HG03342 (cell line): ENCODE results near the gene KRTAP4-16.
"Not testable (repeated sequence)": the region's sequence is repeated elsewhere in the genome, so short reads cannot be mapped to it uniquely, and the experiment has no call there.

Experiments
- ATAC-seq: cut with Tn5 transposase; IDR thresholded peaks from one replicate; pipeline ENCODE4 v1.9.1; 2021; ENCODE audit warnings: mild to moderate bottlenecking, moderate library complexity; ENCODE audit not compliant: unreplicated experiment

KRTAP4-16 gene

GRCh38 chr17:41101586-41102259 lies at the start of gene KRTAP4-16:
TSS of gene KRTAP4-16 (minus strand) at chr17:41102209. CDS start at chr17:41102209, 0 bp downstream.
- ATAC-seq = no peak

- no peak for ATAC-seq
These were observed 49.5 kb upstream of the KRTAP4-16 start for GRCh38 chr17:41151525-41151924.

DNA sequence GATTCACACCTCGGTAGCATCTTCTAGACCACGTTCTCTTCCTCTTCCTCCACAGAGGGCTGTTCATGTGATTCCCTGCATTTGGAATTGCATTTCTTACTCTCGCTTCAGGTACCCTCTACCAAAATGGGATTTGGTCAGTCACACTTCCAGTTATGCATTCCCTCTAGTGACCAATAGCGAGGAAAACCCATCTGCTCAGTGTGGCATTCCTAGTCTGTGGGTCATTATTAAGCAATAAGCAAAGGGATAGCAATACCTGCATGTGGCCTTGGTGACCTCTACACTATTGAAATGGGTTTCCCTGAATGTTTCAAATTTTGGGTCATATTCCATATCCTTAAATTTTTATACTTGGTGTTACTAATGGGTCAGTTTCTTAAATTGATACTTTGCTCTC lies 48.0 kb upstream of the KRTAP4-16 start:
- no peak for ATAC-seq

GRCh38 chr17:41149652-41149985 lies 47.6 kb upstream of the KRTAP4-16 start, which contains the start of gene KRTAP4-5:
TSS of gene KRTAP4-5 (minus strand) at chr17:41149825. CDS start at chr17:41149767, 58 bp downstream.
- no peak for ATAC-seq

DNA sequence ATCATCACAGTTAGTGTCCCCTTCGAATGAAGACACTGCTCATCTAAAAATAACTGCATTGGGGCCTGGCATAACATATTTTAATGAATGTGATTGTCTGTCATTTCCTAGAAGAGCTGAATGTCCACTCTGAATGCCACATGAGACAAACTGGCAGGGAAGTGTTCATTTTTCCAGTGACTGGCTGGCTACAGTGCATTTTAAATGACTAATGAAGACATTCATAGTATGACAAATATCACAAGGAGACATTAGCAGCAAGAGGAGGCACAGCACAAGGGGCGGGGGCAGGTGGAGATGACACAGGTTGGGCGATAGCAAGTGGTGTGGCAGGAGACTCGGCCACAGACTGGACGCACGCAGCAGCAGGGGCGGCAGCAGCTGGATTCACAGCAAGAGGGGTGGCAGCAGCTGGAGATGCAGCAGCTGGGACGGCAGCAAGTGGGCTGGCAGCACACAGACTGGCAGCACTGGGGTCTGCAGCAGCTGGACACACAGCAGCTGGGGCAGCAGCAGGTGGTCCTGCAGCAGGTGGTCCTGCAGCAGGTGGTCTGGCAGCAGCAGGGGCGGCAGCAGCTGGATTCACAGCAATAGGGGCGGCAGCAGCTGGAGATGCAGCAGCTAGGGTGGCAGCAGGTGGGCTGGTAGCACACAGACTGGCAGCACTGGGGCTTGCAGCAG lies 47.1 kb upstream of the KRTAP4-16 start:
- ATAC-seq = not testable (repeated sequence)

GRCh38 chr17:41147531-41148204 lies 45.7 kb upstream of the KRTAP4-16 start:
- ATAC-seq = no peak

GRCh38 chr17:41145261-41145660 lies 43.3 kb upstream of the KRTAP4-16 start:
- ATAC-seq = no peak

GRCh38 chr17:41144846-41145245 lies 42.8 kb upstream of the KRTAP4-16 start:
- no peak for ATAC-seq

DNA sequence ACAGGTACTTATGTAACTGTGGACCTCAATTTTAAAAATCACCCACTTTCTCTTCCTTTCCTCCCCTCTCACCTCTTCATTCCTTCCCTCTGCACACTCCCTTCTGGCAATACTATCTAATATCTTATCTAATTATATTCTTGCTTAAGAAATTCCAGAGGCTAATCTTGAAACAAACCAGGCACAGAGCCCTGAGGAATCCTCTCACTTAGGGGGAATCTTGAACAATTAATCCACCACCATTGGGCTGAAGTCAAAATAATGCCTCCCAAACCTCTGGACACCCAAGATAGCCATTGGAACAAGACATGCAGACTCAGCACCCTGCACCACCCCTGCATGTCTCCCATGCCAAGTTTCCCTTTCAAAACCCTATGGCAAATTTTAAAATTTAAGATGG lies 39.4 kb upstream of the KRTAP4-16 start:
- no peak for ATAC-seq

- no peak for ATAC-seq
These were observed 38.5 kb upstream of the KRTAP4-16 start, which contains the start of gene KRTAP4-6 for GRCh38 chr17:41140360-41141131. TSS of gene KRTAP4-6 (minus strand) at chr17:41140544. CDS start at chr17:41140487, 57 bp downstream.

DNA sequence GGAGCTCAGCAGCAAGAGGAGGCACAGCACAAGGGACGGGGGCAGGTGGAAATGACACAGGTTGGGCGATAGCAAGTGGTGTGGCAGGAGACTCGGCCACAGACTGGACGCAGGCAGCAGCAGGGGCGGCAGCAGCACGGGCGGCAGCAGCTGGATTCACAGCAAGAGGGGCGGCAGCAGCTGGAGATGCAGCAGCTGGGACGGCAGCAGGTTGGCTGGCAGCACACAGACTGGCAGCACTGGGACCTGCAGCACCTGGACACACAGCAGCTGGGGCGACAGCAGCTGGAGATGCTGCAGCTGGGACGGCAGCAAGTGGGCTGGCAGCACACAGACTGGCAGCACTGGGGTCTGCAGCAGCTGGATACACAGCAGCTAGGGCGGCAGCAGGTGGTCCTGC lies 37.9 kb upstream of the KRTAP4-16 start:
- not testable (repeated sequence) for ATAC-seq

DNA sequence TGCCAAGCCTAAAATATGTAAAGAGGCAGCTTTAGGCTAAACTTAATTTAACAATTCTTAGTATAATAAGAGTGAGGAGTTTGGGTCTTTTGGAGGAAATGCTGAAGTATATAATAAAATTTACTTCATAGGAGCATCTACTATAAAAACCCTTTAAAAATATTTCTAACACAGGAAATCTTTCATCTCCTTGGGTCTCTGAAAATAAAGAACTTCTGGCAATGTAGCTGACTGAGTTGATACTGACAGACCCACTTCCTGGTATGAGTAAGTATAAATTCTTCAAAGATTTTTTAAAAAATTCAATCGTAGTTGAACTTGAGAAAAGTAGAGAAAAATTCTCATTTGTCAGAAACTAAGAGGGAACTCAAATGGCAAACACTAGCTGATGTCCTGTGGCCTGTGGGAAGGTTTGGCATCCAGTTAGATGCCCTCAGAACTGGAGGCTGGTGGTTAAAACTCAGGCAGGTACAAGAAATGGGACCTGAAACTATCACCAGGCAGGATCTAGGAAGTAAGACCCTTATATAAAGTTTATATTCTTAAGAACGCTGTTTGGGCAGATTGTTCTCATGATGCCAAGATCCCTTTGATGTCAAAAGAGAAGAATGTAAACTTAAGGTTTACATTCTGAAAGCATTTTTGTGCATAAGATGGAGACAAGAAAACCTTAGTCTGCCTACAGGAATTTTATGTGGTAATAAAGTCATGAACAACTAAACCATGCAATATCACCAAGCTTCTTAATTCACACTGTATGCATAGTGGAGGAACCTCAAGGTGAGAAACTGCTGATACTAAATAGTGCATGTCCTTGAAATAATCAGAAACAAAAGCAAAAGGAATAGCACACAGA lies 32.1 kb upstream of the KRTAP4-16 start:
- no peak for ATAC-seq

- ATAC-seq = no peak
These were observed 30.0 kb upstream of the KRTAP4-16 start for GRCh38 chr17:41131979-41132378.

- ATAC-seq = no peak
These were observed 25.4 kb upstream of the KRTAP4-16 start for GRCh38 chr17:41127371-41127770.

DNA sequence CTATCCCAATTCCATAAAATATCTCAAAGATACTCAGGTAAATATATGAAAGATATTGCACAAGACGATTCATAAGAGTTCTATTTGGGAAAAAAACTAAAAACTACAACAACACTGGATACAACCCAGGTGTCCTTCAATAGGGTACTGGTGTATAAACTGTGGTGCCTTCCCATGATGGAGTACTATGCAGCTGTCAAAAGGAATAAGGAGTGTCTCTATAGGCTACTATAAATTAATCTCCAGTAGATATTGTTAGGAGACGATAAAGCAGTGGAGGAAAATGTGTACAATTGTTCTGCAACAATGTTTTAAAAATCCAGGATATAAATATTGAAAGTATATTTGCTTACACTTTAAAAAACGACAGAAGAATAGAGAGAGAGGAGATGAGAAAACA lies 24.4 kb upstream of the KRTAP4-16 start:
- ATAC-seq = no peak

- no peak for ATAC-seq
These were observed 23.1 kb upstream of the KRTAP4-16 start for GRCh38 chr17:41125064-41125463.

DNA sequence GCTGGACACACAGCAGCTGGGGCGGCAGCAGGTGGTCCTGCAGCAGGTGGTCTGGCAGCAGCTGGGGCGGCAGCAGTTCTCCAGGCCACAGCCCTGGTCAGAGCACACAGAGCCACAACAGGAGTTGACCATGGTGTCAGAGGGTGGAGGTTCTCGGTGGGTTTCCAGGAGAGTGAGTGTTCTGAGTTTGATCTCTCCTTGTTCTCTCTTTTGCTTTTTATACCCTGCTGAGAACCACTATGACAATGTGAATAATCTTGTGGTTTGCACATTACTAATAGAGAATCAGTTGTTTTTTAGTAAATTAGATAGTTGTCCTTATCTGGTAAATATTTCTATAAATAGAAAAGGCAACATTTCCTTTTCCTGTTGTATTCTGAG lies 22.0 kb upstream of the KRTAP4-16 start, which contains the start of gene KRTAP4-12:
TSS of gene KRTAP4-12 (minus strand) at position 192 of the 381 bp plus-strand sequence. CDS start at position 132, 60 bp downstream.
- ATAC-seq = not testable (repeated sequence)

DNA sequence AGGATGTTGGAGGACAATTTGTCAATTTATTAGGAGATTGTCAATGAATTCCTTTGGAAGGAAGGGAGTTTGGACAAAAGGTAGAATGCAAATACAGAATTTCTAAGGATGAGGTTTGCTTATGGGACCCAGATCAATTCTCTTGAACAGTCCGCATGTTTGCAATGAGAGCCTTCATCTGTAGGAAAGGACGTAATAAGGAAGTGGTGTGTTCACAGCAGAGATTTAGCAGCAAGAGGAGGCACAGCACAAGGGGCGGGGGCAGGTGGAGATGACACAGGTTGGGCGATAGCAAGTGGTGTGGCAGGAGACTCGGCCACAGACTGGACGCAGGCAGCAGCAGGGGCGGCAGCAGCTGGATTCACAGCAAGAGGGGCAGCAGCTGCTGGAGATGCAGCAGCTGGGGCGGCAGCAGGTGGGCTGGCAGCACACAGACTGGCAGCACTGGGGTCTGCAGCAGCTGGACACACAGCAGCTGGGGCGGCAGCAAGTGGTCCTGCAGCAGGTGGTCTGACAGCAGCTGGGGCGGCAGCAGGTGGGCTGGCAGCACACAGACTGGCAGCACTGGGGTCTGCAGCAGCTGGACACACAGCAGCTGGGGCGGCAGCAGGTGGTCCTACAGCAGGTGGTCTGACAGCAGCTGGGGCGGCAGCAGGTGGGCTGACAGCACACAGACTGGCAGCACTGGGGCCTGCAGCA lies 21.4 kb upstream of the KRTAP4-16 start:
- ATAC-seq = not testable (repeated sequence)

DNA sequence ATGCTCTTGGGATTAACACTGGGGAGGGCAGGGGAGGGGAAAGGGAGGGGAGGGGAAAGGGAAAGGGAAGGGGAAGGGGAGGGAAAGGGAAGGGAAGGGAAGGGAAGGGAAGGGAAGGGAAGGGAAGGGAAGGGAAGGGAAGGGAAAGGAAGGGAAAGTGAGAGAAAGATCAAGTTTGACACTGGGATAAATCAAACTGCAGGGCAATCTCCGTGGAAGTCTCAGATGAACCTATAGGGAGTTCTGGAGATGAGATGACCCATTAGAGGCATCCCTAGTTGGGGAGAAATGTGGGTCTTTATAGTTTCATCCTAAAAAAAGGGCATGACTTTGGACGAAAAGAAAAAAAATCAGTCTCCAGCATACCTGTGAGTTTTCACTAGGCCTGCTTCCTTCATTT lies 19.7 kb upstream of the KRTAP4-16 start:
- ATAC-seq = no peak
